Osteocyte (in vitro differentiated cells): Measurements from ENCODE around the gene ZNF322. TPM values are rescaled to one million over a fixed set of nuclear protein-coding genes. Genes with fewer than 3 reads are reported as not detected.

Source experiments
- DNase-seq: peaks from one replicate; pipeline ENCODE4 v3.0.0; 2021; ENCODE audit warnings: mixed read lengths; ENCODE audit not compliant: unreplicated experiment; ENCODE audit errors: extremely low spot score
- H3K27ac Mint-ChIP-seq: one replicate; pipeline ENCODE4 v1.8.0; 2021; ENCODE audit warnings: mild to moderate bottlenecking, mixed read lengths; ENCODE audit not compliant: unreplicated experiment
- H3K27me3 Mint-ChIP-seq: one replicate; pipeline ENCODE4 v1.8.0; 2021; ENCODE audit warnings: mixed read lengths; ENCODE audit not compliant: unreplicated experiment
- H3K36me3 Mint-ChIP-seq: one replicate; pipeline ENCODE4 v1.8.0; 2021; ENCODE audit warnings: mixed read lengths; ENCODE audit not compliant: unreplicated experiment
- H3K4me1 Mint-ChIP-seq: one replicate; pipeline ENCODE4 v1.8.0; 2021; ENCODE audit warnings: mixed read lengths; ENCODE audit not compliant: unreplicated experiment
- H3K4me3 Mint-ChIP-seq: one replicate; pipeline ENCODE4 v1.8.0; 2021; ENCODE audit warnings: mild to moderate bottlenecking, moderate library complexity, mixed read lengths; ENCODE audit not compliant: unreplicated experiment
- H3K9me3 Mint-ChIP-seq: one replicate; pipeline ENCODE4 v1.8.0; 2021; ENCODE audit warnings: mixed read lengths; ENCODE audit not compliant: unreplicated experiment
- CTCF ChIP-seq: fragments of 200-600 bp; sonication (generic); IDR thresholded peaks from 2 replicates; pipeline ENCODE4 v1.5.0; 2021; ENCODE audit warnings: antibody characterized with exemption, mild to moderate bottlenecking, moderate library complexity
- total RNA-seq: library from RNA; stranded (reverse); gene quantifications from 2 replicates; pipeline ENCODE4 v1.2.1, GENCODE V29; 2021

ZNF322 gene
- total RNA-seq, 1 donor from 2014 or later, result 33.8 TPM

GRCh38 chr6:26640806-26641205, 18.7 kb downstream of the ZNF322 start:
- peaks cover 57% of the 10 kb centered on the region for H3K9me3 Mint-ChIP-seq
- H3K4me1 Mint-ChIP-seq, result no peaks in the 10 kb centered on the region
- no peak overlapping the region for H3K4me3 Mint-ChIP-seq
- H3K36me3 Mint-ChIP-seq, result peaks cover 66% of the 10 kb centered on the region
- H3K27me3 Mint-ChIP-seq, result no peaks in the 10 kb centered on the region
- no peak for DNase-seq
- TF ChIP-seq CTCF, result no peak
- H3K27ac Mint-ChIP-seq, result no peak overlapping the region

GRCh38 chr6:26629359-26629758, 30.2 kb downstream of the ZNF322 start:
- no peak overlapping the region for H3K4me3 Mint-ChIP-seq
- H3K27me3 Mint-ChIP-seq, result no peaks in the 10 kb centered on the region
- no peak for TF ChIP-seq CTCF
- no peak for DNase-seq
- no peaks in the 10 kb centered on the region for H3K4me1 Mint-ChIP-seq
- H3K9me3 Mint-ChIP-seq, result peaks cover 10% of the 10 kb centered on the region
- peaks cover 18% of the 10 kb centered on the region for H3K36me3 Mint-ChIP-seq
- no peak overlapping the region for H3K27ac Mint-ChIP-seq

- Mint-ChIP-seq H3K27me3 (no peaks in the 10 kb centered on the region), H3K9me3 (peaks cover under 1% of the 10 kb centered on the region), H3K36me3 (peaks cover 4% of the 10 kb centered on the region), H3K27ac (no peak overlapping the region), H3K4me1 (no peaks in the 10 kb centered on the region), H3K4me3 (no peak overlapping the region)
- TF ChIP-seq CTCF, result no peak
- no peak for DNase-seq
Measured at GRCh38 chr6:26627843-26628242, 31.7 kb downstream of the ZNF322 start.

- Mint-ChIP-seq H3K4me3 (no peak overlapping the region), H3K9me3 (no peaks in the 10 kb centered on the region), H3K4me1 (no peaks in the 10 kb centered on the region), H3K27me3 (peaks cover 12% of the 10 kb centered on the region), H3K36me3 (no peaks in the 10 kb centered on the region), H3K27ac (no peak overlapping the region)
- DNase-seq, result no peak
- no peak for TF ChIP-seq CTCF
Measured at GRCh38 chr6:26624557-26624956, 35.0 kb downstream of the ZNF322 start.

GRCh38 chr6:26623339-26623859, 36.1 kb downstream of the ZNF322 start:
- DNase-seq, result no peak
- H3K36me3 Mint-ChIP-seq, result no peaks in the 10 kb centered on the region
- H3K27ac Mint-ChIP-seq, result no peak overlapping the region
- TF ChIP-seq CTCF, result no peak
- H3K27me3 Mint-ChIP-seq, result peaks cover 14% of the 10 kb centered on the region
- H3K4me1 Mint-ChIP-seq, result no peaks in the 10 kb centered on the region
- no peak overlapping the region for H3K4me3 Mint-ChIP-seq
- H3K9me3 Mint-ChIP-seq, result no peaks in the 10 kb centered on the region
